SK-N-MC (cell line): ENCODE results near the gene ZNF761.
"Not testable (repeated sequence)": the region's sequence is repeated elsewhere in the genome, so short reads cannot be mapped to it uniquely, and the experiment has no call there.

Source experiments
- DNase-seq: peaks from one replicate; pipeline ENCODE4 v3.0.0-alpha.2; 2011; ENCODE audit warnings: low read depth, low spot score
- H3K27ac ChIP-seq: fragments of 200-600 bp; sonication (generic); 2 replicates; pipeline ENCODE4 v1.5.1; 2016; ENCODE audit warnings: mixed run types
- H3K36me3 ChIP-seq: fragments of 200-600 bp; sonication (generic); 2 replicates; pipeline ENCODE4 v1.6.1; 2017; ENCODE audit warnings: antibody characterized with exemption, low read length, mixed read lengths; ENCODE audit not compliant: insufficient read depth
- H3K4me3 ChIP-seq: fragments of 200-600 bp; sonication (generic); 2 replicates; pipeline ENCODE4 v1.5.1; 2016
- H3K9ac ChIP-seq: fragments of 200-600 bp; sonication (generic); 2 replicates; pipeline ENCODE4 v1.8.0; 2017; ENCODE audit warnings: mixed run types, mixed read lengths; ENCODE audit not compliant: insufficient read length
- H3K9me3 ChIP-seq: fragments of 200-600 bp; sonication (generic); 2 replicates; pipeline ENCODE4 v1.6.1; 2017; ENCODE audit warnings: low read depth, mild to moderate bottlenecking, antibody characterized with exemption, low read length, moderate library complexity, mixed read lengths
- EZH2 ChIP-seq: fragments of 200-600 bp; sonication (generic); IDR thresholded peaks from one replicate; pipeline ENCODE4 v1.6.1; 2017; ENCODE audit warnings: antibody characterized with exemption
- FOXP2 ChIP-seq: optimal IDR thresholded peaks from 2 replicates; pipeline ENCODE3; 2011; ENCODE audit warnings: mild to moderate bottlenecking, moderate library complexity; ENCODE audit not compliant: insufficient read depth; ENCODE audit errors: extremely low read length, control extremely low read depth
- POLR2AphosphoS5 ChIP-seq: IDR thresholded peaks from 2 replicates; pipeline ENCODE4 v1.6.1; 2012; ENCODE audit warnings: mild to moderate bottlenecking, low read depth, low read length, borderline replicate concordance

Gene ZNF761

GRCh38 chr19:53409505-53410204, 22.1 kb upstream of the ZNF761 start:
- no peak for DNase-seq
- H3K9ac ChIP-seq = no peak overlapping the region
- H3K36me3 ChIP-seq = peaks cover 44% of the 10 kb centered on the region
- no peak overlapping the region for H3K4me3 ChIP-seq
- TF ChIP-seq FOXP2 (no peak), POLR2AphosphoS5 (no peak), EZH2 (no peak)
- no peak overlapping the region for H3K27ac ChIP-seq
- peaks cover 10% of the 10 kb centered on the region; the same call in 1 of the 2 replicates for H3K9me3 ChIP-seq

- not testable (repeated sequence) for H3K4me3 ChIP-seq, H3K27ac ChIP-seq, H3K36me3 ChIP-seq, DNase-seq, H3K9ac ChIP-seq, H3K9me3 ChIP-seq
Measured at GRCh38 chr19:53420520-53421315, 11.1 kb upstream of the ZNF761 start.

- H3K36me3 ChIP-seq = no peaks in the 10 kb centered on the region
- DNase-seq = no peak
- no peak overlapping the region for H3K4me3 ChIP-seq
- no peaks in the 10 kb centered on the region for H3K9me3 ChIP-seq
- no peak overlapping the region for H3K9ac ChIP-seq
- TF ChIP-seq POLR2AphosphoS5 (no peak), EZH2 (no peak), FOXP2 (no peak)
- no peak overlapping the region for H3K27ac ChIP-seq
Measured at GRCh38 chr19:53422551-53422950, 9.2 kb upstream of the ZNF761 start.

GRCh38 chr19:53423074-53423473, 8.7 kb upstream of the ZNF761 start:
- not testable (repeated sequence) for H3K36me3 ChIP-seq, DNase-seq, H3K4me3 ChIP-seq, H3K9me3 ChIP-seq, H3K9ac ChIP-seq, H3K27ac ChIP-seq

GRCh38 chr19:53423680-53424079, 8.1 kb upstream of the ZNF761 start:
- not testable (repeated sequence) for H3K9me3 ChIP-seq, DNase-seq, H3K27ac ChIP-seq, H3K9ac ChIP-seq, H3K4me3 ChIP-seq, H3K36me3 ChIP-seq

GRCh38 chr19:53424968-53425597, 6.7 kb upstream of the ZNF761 start:
- H3K27ac ChIP-seq = no peak overlapping the region
- TF ChIP-seq POLR2AphosphoS5 = no peak
- no peak for TF ChIP-seq EZH2
- DNase-seq = peak; percentile 8
- no peaks in the 10 kb centered on the region for H3K36me3 ChIP-seq
- H3K9ac ChIP-seq = no peak overlapping the region
- H3K9me3 ChIP-seq = no peaks in the 10 kb centered on the region
- no peak overlapping the region for H3K4me3 ChIP-seq

GRCh38 chr19:53432088-53432661, 391 bp downstream of the ZNF761 start:
- H3K27ac ChIP-seq = peak overlapping the region; percentile 49; the same call in 1 of the 2 replicates
- no peak for DNase-seq

GRCh38 chr19:53443809-53444208, 12.0 kb downstream of the ZNF761 start:
- peaks cover 50% of the 10 kb centered on the region for H3K36me3 ChIP-seq

More at GRCh38 chr19:53432088-53432661, 391 bp downstream of the ZNF761 start:
- no peaks in the 10 kb centered on the region for H3K9me3 ChIP-seq
- H3K9ac ChIP-seq = peak overlapping the region; percentile 93
- H3K36me3 ChIP-seq = peaks cover 34% of the 10 kb centered on the region
- no peak for TF ChIP-seq FOXP2
- TF ChIP-seq EZH2 = no peak
- no peak for TF ChIP-seq POLR2AphosphoS5
- H3K4me3 ChIP-seq = peak overlapping the region; percentile 88

GRCh38 chr19:53447196-53447595, 15.4 kb downstream of the ZNF761 start:
- H3K4me3 ChIP-seq, H3K9ac ChIP-seq, H3K9me3 ChIP-seq, H3K27ac ChIP-seq, DNase-seq: not testable (repeated sequence)
- peaks cover 61% of the 10 kb centered on the region for H3K36me3 ChIP-seq

More at GRCh38 chr19:53443809-53444208, 12.0 kb downstream of the ZNF761 start:
- not testable (repeated sequence) for H3K9me3 ChIP-seq, H3K27ac ChIP-seq, H3K4me3 ChIP-seq, H3K9ac ChIP-seq, DNase-seq
